Measurements from ENCODE around the gene C1QTNF9.
"Not testable (repeated sequence)": the region's sequence is repeated elsewhere in the genome, so short reads cannot be mapped to it uniquely, and the experiment has no call there.

Gene C1QTNF9

DNA sequence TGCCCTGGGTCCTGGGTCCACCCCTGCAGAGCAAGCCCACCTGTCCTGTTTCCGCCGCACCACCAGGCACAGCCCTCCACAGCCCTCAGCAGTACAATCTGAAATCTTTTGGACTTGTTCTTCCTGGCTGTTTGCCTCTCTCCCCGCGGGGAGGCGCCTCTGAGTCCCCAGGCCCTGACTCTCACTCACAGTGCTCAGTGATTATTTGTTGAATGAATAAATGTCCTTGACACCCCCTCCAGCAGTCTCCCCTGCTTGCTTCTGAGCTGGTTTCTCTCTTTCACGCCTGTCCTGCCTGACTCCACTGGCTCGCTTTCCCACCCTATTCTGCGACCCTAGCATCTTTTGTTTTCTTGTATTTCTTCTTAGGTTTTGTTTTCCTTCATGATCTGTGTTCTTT is 56.9 kb downstream of the C1QTNF9 start:
- DNase-seq, result not testable (repeated sequence)

- not testable (repeated sequence) for DNase-seq
Observed at GRCh38 chr13:24371273-24371672, 61.9 kb downstream of the C1QTNF9 start.

All from Kasumi-1 (cell line).